SK-N-SH (cell line): Measurements from ENCODE around the gene PAXX. TPM values are rescaled to one million over a fixed set of nuclear protein-coding genes. Genes with fewer than 3 reads are reported as not detected.

Experiments used
- CTCF ChIA-PET: fragments of 300-600, 350-600 bp; formaldehyde crosslinking; extraction: SDS; loops from one replicate; lab custom pipeline; 2021; lab: Yijun Ruan, JAX
- POLR2A ChIA-PET: fragments of 350-600 bp; sonication (Branson Sonifier 250); formaldehyde crosslinking; extraction: SDS; loops from one replicate; lab custom pipeline; 2020; ENCODE audit warnings: antibody characterized with exemption, inconsistent platforms; lab: Yijun Ruan, JAX
- DNase-seq: peaks from one replicate; pipeline ENCODE4 v3.0.0; 2012
- H2AFZ ChIP-seq: fragments of 200-600 bp; sonication (generic); 2 replicates; pipeline ENCODE4 v1.8.1; 2016; ENCODE audit warnings: antibody characterized with exemption, mild to moderate bottlenecking, low read depth
- H3F3A ChIP-seq: fragments of 200-600 bp; sonication (generic); replicated peaks from 2 replicates; pipeline ENCODE3; 2016; ENCODE audit warnings: antibody characterized with exemption, mild to moderate bottlenecking; ENCODE audit not compliant: insufficient read depth
- H3K27ac ChIP-seq, 2 experiments: fragments of 200-500 bp in 1 of 2; fragments of 200-600 bp in 1 of 2; sonication (Bioruptor generic) in 1 of 2; sonication (generic), shearing (Covaris generic) in 1 of 2; 2 replicates each; pipeline versions ENCODE4 v1.5.1 to v1.6.1; 2014 to 2016; ENCODE audit warnings: low read depth in 2 of 2, inconsistent platforms in 1 of 2, low read length in 1 of 2, mild to moderate bottlenecking in 1 of 2, mixed read lengths in 1 of 2
- H3K27me3 ChIP-seq: fragments of 200-600 bp; sonication (generic), shearing (Covaris generic); 2 replicates; pipeline ENCODE4 v1.6.1; 2016; ENCODE audit warnings: mixed run types; ENCODE audit not compliant: insufficient read depth
- H3K36me3 ChIP-seq, 2 experiments: fragments of 200-500 bp in 1 of 2; fragments of 200-600 bp in 1 of 2; sonication (Bioruptor generic) in 1 of 2; sonication (generic) in 1 of 2; replicated peaks in 1 of 2; 2 replicates each; pipeline versions ENCODE3 to v1.5.1; 2014 to 2016; ENCODE audit warnings: low read length in 1 of 2, mild to moderate bottlenecking in 1 of 2; ENCODE audit not compliant: insufficient read depth in 2 of 2, control insufficient read depth in 1 of 2
- H3K4me1 ChIP-seq, 2 experiments: fragments of 200-500 bp in 1 of 2; fragments of 200-600 bp in 1 of 2; sonication (Bioruptor generic) in 1 of 2; sonication (generic), shearing (Covaris generic) in 1 of 2; 2 replicates each; pipeline versions ENCODE4 v1.5.1 to v1.6.1; 2014 to 2016; ENCODE audit warnings: low read depth in 1 of 2, low read length in 1 of 2, mixed run types in 1 of 2; ENCODE audit not compliant: insufficient read depth in 2 of 2, control insufficient read depth in 1 of 2
- H3K4me2 ChIP-seq: fragments of 200-600 bp; sonication (generic), shearing (Covaris generic); 2 replicates; pipeline ENCODE4 v1.6.1; 2017; ENCODE audit warnings: mixed run types
- H3K4me3 ChIP-seq, 2 experiments: fragments of 200-500 bp in 1 of 2; fragments of 200-600 bp in 1 of 2; sonication (Bioruptor generic) in 1 of 2; sonication (generic), shearing (Covaris generic) in 1 of 2; 2 replicates each; pipeline versions ENCODE4 v1.5.1 to v1.8.1; 2014 to 2016; ENCODE audit warnings: low read depth in 2 of 2, inconsistent platforms in 1 of 2, low read length in 1 of 2, mild to moderate bottlenecking in 1 of 2, mixed read lengths in 1 of 2, moderate library complexity in 1 of 2
- H3K79me2 ChIP-seq: fragments of 200-600 bp; sonication (generic); 2 replicates; pipeline ENCODE4 v1.8.1; 2017; ENCODE audit warnings: mild to moderate bottlenecking; ENCODE audit not compliant: insufficient read depth
- H3K9ac ChIP-seq: fragments of 200-600 bp; sonication (generic); 2 replicates; pipeline ENCODE4 v1.6.1; 2017; ENCODE audit warnings: mixed run types
- H3K9me2 ChIP-seq: fragments of 200-600 bp; sonication (generic); 2 replicates; pipeline ENCODE4 v1.6.1; 2017; ENCODE audit warnings: mixed run types
- H3K9me3 ChIP-seq: fragments of 200-600 bp; sonication (generic); 2 replicates; pipeline ENCODE4 v1.6.1; 2017; ENCODE audit warnings: mixed run types, mild to moderate bottlenecking, moderate library complexity
- H4K20me1 ChIP-seq: fragments of 200-600 bp; sonication (generic); 2 replicates; pipeline ENCODE4 v1.6.1; 2017; ENCODE audit warnings: mild to moderate bottlenecking, mixed run types; ENCODE audit not compliant: insufficient read depth
- ELF1 ChIP-seq: IDR thresholded peaks from 2 replicates; pipeline ENCODE4 v1.4.0; 2012
- EP300 ChIP-seq, 2 experiments: IDR thresholded peaks; 2 replicates each; pipeline versions ENCODE4 v1.4.0 to v1.6.1; 2012; ENCODE audit warnings: borderline replicate concordance in 1 of 2, low read depth in 1 of 2, low read length in 1 of 2
- EZH2phosphoT487 ChIP-seq: fragments of 200-600 bp; sonication (generic); IDR thresholded peaks from 2 replicates; pipeline ENCODE4 v1.6.1; 2017; ENCODE audit warnings: low read depth, mixed run types, mild to moderate bottlenecking, antibody characterized with exemption, moderate library complexity, borderline replicate concordance
- FOXJ3 ChIP-seq: sonication (generic); formaldehyde crosslinking; IDR thresholded peaks from 2 replicates; pipeline ENCODE4 v1.5.1; 2020; ENCODE audit warnings: mild to moderate bottlenecking, missing genetic modification reagents
- JUND ChIP-seq: IDR thresholded peaks from 2 replicates; pipeline ENCODE4 v1.4.0; 2012
- MXI1 ChIP-seq: IDR thresholded peaks from 2 replicates; pipeline ENCODE4 v1.6.1; 2012; ENCODE audit warnings: mild to moderate bottlenecking, low read depth, low read length, improper control_type of control experiment
- NFIC ChIP-seq: IDR thresholded peaks from 2 replicates; pipeline ENCODE4 v1.4.0; 2012; ENCODE audit warnings: borderline replicate concordance
- POLR2AphosphoS5 ChIP-seq: IDR thresholded peaks from 2 replicates; pipeline ENCODE4 v1.6.1; 2012; ENCODE audit warnings: low read depth, low read length
- RAD21 ChIP-seq: IDR thresholded peaks from 2 replicates; pipeline ENCODE4 v1.6.1; 2012; ENCODE audit warnings: mild to moderate bottlenecking, low read length
- SIN3A ChIP-seq: IDR thresholded peaks from 2 replicates; pipeline ENCODE4 v1.6.1; 2012; ENCODE audit warnings: low read depth, mild to moderate bottlenecking, low read length, moderate library complexity, borderline replicate concordance
- SMC3 ChIP-seq: IDR thresholded peaks from 2 replicates; pipeline ENCODE4 v1.6.1; 2012; ENCODE audit warnings: low read depth, low read length, improper control_type of control experiment
- TAF1 ChIP-seq: IDR thresholded peaks from 2 replicates; pipeline ENCODE4 v1.6.1; 2012; ENCODE audit warnings: low read depth, mild to moderate bottlenecking, low read length, moderate library complexity, borderline replicate concordance
- TEAD4 ChIP-seq: IDR thresholded peaks from 2 replicates; pipeline ENCODE4 v1.4.0; 2012; ENCODE audit warnings: mild to moderate bottlenecking, borderline replicate concordance; ENCODE audit not compliant: insufficient read depth
- WGBS: methylation state at CpG from one replicate; pipeline ENCODE4 v1.1.6; 2017; ENCODE audit warnings: low lambda C conversion rate; 5-methylcytosine and 5-hydroxymethylcytosine counted together
- polyA plus RNA-seq, 3 experiments: library from polyadenylated mRNA; depleted of rRNA; stranded (reverse); fragments of >200 nt; gene quantifications; 2 replicates each; pipeline ENCODE4 v1.2.3, GENCODE V29; 2012
- TF ChIP-seq, protein P1 (sequence below): IDR thresholded peaks from 2 replicates; pipeline ENCODE4; 2012
- TF ChIP-seq, protein P2 (sequence below): IDR thresholded peaks from 2 replicates; pipeline ENCODE4 v1.4.0; 2012; ENCODE audit warnings: low read depth
- TF ChIP-seq, protein P3 (sequence below): fragments of 150-350 bp; IDR thresholded peaks from 2 replicates; pipeline ENCODE4 v1.6.1; 2016; ENCODE audit warnings: mild to moderate bottlenecking, low read depth, low read length
- TF ChIP-seq, protein P4 (sequence below): IDR thresholded peaks from 2 replicates; pipeline ENCODE4 v1.4.0; 2012; ENCODE audit warnings: low read depth, borderline replicate concordance
- TF ChIP-seq, protein P5 (sequence below): IDR thresholded peaks from 2 replicates; pipeline ENCODE4 v1.6.1; 2012; ENCODE audit warnings: mild to moderate bottlenecking, low read depth, low read length, moderate library complexity
- TF ChIP-seq, protein P6 (sequence below): fragments of 200-600 bp; sonication (generic); IDR thresholded peaks from 2 replicates; pipeline ENCODE4 v1.6.1; 2017; ENCODE audit warnings: antibody characterized with exemption, mild to moderate bottlenecking, moderate library complexity

PAXX gene
- polyA plus RNA-seq, 1 of the 3 experiments (the other 2 are of a cell fraction) = 52.9 TPM

DNA sequence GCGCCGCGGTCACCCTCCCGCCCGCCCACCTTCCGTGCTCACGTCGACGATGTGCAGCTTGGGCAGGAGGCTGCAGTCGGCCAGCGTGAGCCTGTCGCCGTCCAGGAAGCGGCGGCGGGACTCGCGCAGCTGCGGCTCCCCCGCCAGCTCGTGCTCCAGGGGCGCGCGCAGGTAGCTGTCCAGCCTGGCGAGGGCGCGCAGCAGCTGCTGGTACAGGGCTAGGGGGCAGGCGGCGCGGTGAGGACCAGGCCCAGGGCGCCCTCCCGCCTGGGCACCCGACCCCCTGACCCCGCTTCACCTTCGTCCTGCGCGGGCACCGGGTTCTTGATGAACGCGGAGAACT lies 2.6 kb downstream of the PAXX start:
- Histone ChIP-seq H2AFZ (no peak overlapping the region), H3K9me3 (no peaks in the 10 kb centered on the region), H3K36me3 (peaks cover 0 to 7% of the 10 kb centered on the region in 2 experiments), H3K4me3 (no peak overlapping the region), H3K4me1 (peaks cover 9 to 24% of the 10 kb centered on the region in 2 experiments; a peak in 3 of 4 replicates), H3K79me2 (peaks cover 18% of the 10 kb centered on the region; the same call in 1 of the 2 replicates), H3K27me3 (no peaks in the 10 kb centered on the region), H3K9ac (no peak overlapping the region), H3K4me2 (no peak overlapping the region), H3F3A (no peaks in the 10 kb centered on the region), H4K20me1 (0 out of 2 replicates have a peak, but pooled peaks cover 3% of the 10 kb centered on the region), H3K27ac (no peak overlapping the region), H3K9me2 (no peaks in the 10 kb centered on the region)
- no peak for TF ChIP-seq EZH2phosphoT487
- no peak for TF ChIP-seq ELF1
- TF ChIP-seq, protein P1, sequence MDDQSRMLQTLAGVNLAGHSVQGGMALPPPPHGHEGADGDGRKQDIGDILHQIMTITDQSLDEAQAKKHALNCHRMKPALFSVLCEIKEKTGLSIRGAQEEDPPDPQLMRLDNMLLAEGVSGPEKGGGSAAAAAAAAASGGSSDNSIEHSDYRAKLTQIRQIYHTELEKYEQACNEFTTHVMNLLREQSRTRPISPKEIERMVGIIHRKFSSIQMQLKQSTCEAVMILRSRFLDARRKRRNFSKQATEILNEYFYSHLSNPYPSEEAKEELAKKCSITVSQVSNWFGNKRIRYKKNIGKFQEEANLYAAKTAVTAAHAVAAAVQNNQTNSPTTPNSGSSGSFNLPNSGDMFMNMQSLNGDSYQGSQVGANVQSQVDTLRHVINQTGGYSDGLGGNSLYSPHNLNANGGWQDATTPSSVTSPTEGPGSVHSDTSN = no peak
- no peak for TF ChIP-seq TEAD4
- TF ChIP-seq FOXJ3 (CRISPR knock-in tag) = no peak
- no peak for TF ChIP-seq JUND
- TF ChIP-seq, protein P2, sequence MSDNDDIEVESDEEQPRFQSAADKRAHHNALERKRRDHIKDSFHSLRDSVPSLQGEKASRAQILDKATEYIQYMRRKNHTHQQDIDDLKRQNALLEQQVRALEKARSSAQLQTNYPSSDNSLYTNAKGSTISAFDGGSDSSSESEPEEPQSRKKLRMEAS = no peak
- no peak for TF ChIP-seq POLR2AphosphoS5
- TF ChIP-seq, protein P3, sequence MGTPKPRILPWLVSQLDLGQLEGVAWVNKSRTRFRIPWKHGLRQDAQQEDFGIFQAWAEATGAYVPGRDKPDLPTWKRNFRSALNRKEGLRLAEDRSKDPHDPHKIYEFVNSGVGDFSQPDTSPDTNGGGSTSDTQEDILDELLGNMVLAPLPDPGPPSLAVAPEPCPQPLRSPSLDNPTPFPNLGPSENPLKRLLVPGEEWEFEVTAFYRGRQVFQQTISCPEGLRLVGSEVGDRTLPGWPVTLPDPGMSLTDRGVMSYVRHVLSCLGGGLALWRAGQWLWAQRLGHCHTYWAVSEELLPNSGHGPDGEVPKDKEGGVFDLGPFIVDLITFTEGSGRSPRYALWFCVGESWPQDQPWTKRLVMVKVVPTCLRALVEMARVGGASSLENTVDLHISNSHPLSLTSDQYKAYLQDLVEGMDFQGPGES = no peak
- TF ChIP-seq SMC3 = no peak
- TF ChIP-seq EP300 (IDR thresholded peaks at IDR 0.05; ENCODE audit: borderline replicate concordance in 1 of 2, low read depth in 1 of 2, low read length in 1 of 2) = no peak
- TF ChIP-seq MXI1 = no peak
- no peak for TF ChIP-seq TAF1
- TF ChIP-seq, protein P4, sequence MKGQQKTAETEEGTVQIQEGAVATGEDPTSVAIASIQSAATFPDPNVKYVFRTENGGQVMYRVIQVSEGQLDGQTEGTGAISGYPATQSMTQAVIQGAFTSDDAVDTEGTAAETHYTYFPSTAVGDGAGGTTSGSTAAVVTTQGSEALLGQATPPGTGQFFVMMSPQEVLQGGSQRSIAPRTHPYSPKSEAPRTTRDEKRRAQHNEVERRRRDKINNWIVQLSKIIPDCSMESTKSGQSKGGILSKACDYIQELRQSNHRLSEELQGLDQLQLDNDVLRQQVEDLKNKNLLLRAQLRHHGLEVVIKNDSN = no peak
- no peak for TF ChIP-seq SIN3A
- TF ChIP-seq RAD21 = no peak
- TF ChIP-seq, protein P5, sequence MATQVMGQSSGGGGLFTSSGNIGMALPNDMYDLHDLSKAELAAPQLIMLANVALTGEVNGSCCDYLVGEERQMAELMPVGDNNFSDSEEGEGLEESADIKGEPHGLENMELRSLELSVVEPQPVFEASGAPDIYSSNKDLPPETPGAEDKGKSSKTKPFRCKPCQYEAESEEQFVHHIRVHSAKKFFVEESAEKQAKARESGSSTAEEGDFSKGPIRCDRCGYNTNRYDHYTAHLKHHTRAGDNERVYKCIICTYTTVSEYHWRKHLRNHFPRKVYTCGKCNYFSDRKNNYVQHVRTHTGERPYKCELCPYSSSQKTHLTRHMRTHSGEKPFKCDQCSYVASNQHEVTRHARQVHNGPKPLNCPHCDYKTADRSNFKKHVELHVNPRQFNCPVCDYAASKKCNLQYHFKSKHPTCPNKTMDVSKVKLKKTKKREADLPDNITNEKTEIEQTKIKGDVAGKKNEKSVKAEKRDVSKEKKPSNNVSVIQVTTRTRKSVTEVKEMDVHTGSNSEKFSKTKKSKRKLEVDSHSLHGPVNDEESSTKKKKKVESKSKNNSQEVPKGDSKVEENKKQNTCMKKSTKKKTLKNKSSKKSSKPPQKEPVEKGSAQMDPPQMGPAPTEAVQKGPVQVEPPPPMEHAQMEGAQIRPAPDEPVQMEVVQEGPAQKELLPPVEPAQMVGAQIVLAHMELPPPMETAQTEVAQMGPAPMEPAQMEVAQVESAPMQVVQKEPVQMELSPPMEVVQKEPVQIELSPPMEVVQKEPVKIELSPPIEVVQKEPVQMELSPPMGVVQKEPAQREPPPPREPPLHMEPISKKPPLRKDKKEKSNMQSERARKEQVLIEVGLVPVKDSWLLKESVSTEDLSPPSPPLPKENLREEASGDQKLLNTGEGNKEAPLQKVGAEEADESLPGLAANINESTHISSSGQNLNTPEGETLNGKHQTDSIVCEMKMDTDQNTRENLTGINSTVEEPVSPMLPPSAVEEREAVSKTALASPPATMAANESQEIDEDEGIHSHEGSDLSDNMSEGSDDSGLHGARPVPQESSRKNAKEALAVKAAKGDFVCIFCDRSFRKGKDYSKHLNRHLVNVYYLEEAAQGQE = no peak
- TF ChIP-seq, protein P6, sequence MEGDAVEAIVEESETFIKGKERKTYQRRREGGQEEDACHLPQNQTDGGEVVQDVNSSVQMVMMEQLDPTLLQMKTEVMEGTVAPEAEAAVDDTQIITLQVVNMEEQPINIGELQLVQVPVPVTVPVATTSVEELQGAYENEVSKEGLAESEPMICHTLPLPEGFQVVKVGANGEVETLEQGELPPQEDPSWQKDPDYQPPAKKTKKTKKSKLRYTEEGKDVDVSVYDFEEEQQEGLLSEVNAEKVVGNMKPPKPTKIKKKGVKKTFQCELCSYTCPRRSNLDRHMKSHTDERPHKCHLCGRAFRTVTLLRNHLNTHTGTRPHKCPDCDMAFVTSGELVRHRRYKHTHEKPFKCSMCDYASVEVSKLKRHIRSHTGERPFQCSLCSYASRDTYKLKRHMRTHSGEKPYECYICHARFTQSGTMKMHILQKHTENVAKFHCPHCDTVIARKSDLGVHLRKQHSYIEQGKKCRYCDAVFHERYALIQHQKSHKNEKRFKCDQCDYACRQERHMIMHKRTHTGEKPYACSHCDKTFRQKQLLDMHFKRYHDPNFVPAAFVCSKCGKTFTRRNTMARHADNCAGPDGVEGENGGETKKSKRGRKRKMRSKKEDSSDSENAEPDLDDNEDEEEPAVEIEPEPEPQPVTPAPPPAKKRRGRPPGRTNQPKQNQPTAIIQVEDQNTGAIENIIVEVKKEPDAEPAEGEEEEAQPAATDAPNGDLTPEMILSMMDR = no peak
- TF ChIP-seq NFIC = no peak
- no peak for DNase-seq
- WGBS = 96% methylated on average over 16 of the region's 40 CpGs
- ChIA-PET CTCF (interaction anchor here (2.1 to 6.8 kb wide), 2 partner anchors 34 to 40 kb away, joined by 10 to 68 read pairs; partner anchors contain the start of genes ABCA2 and FUT7), POLR2A (no interaction called here)
